SK-N-SH (cell line): ENCODE data around the gene CCDC127. TPM values are rescaled to one million over a fixed set of nuclear protein-coding genes. Genes with fewer than 3 reads are reported as not detected.
"Not testable (repeated sequence)": the region's sequence is repeated elsewhere in the genome, so short reads cannot be mapped to it uniquely, and the experiment has no call there.

Experiments
- CTCF ChIA-PET: fragments of 300-600, 350-600 bp; formaldehyde crosslinking; extraction: SDS; loops from one replicate; lab custom pipeline; 2021; lab: Yijun Ruan, JAX
- POLR2A ChIA-PET: fragments of 350-600 bp; sonication (Branson Sonifier 250); formaldehyde crosslinking; extraction: SDS; loops from one replicate; lab custom pipeline; 2020; ENCODE audit warnings: antibody characterized with exemption, inconsistent platforms; lab: Yijun Ruan, JAX
- DNase-seq: peaks from one replicate; pipeline ENCODE4 v3.0.0; 2012
- H2AFZ ChIP-seq: fragments of 200-600 bp; sonication (generic); 2 replicates; pipeline ENCODE4 v1.8.1; 2016; ENCODE audit warnings: antibody characterized with exemption, mild to moderate bottlenecking, low read depth
- H3F3A ChIP-seq: fragments of 200-600 bp; sonication (generic); replicated peaks from 2 replicates; pipeline ENCODE3; 2016; ENCODE audit warnings: antibody characterized with exemption, mild to moderate bottlenecking; ENCODE audit not compliant: insufficient read depth
- H3K27ac ChIP-seq, 2 experiments: fragments of 200-500 bp in 1 of 2; fragments of 200-600 bp in 1 of 2; sonication (Bioruptor generic) in 1 of 2; sonication (generic), shearing (Covaris generic) in 1 of 2; 2 replicates each; pipeline versions ENCODE4 v1.5.1 to v1.6.1; 2014 to 2016; ENCODE audit warnings: low read depth in 2 of 2, inconsistent platforms in 1 of 2, low read length in 1 of 2, mild to moderate bottlenecking in 1 of 2, mixed read lengths in 1 of 2
- H3K27me3 ChIP-seq: fragments of 200-600 bp; sonication (generic), shearing (Covaris generic); 2 replicates; pipeline ENCODE4 v1.6.1; 2016; ENCODE audit warnings: mixed run types; ENCODE audit not compliant: insufficient read depth
- H3K36me3 ChIP-seq, 2 experiments: fragments of 200-500 bp in 1 of 2; fragments of 200-600 bp in 1 of 2; sonication (Bioruptor generic) in 1 of 2; sonication (generic) in 1 of 2; replicated peaks in 1 of 2; 2 replicates each; pipeline versions ENCODE3 to v1.5.1; 2014 to 2016; ENCODE audit warnings: low read length in 1 of 2, mild to moderate bottlenecking in 1 of 2; ENCODE audit not compliant: insufficient read depth in 2 of 2, control insufficient read depth in 1 of 2
- H3K4me1 ChIP-seq, 2 experiments: fragments of 200-500 bp in 1 of 2; fragments of 200-600 bp in 1 of 2; sonication (Bioruptor generic) in 1 of 2; sonication (generic), shearing (Covaris generic) in 1 of 2; 2 replicates each; pipeline versions ENCODE4 v1.5.1 to v1.6.1; 2014 to 2016; ENCODE audit warnings: low read depth in 1 of 2, low read length in 1 of 2, mixed run types in 1 of 2; ENCODE audit not compliant: insufficient read depth in 2 of 2, control insufficient read depth in 1 of 2
- H3K4me2 ChIP-seq: fragments of 200-600 bp; sonication (generic), shearing (Covaris generic); 2 replicates; pipeline ENCODE4 v1.6.1; 2017; ENCODE audit warnings: mixed run types
- H3K4me3 ChIP-seq, 2 experiments: fragments of 200-500 bp in 1 of 2; fragments of 200-600 bp in 1 of 2; sonication (Bioruptor generic) in 1 of 2; sonication (generic), shearing (Covaris generic) in 1 of 2; 2 replicates each; pipeline versions ENCODE4 v1.5.1 to v1.8.1; 2014 to 2016; ENCODE audit warnings: low read depth in 2 of 2, inconsistent platforms in 1 of 2, low read length in 1 of 2, mild to moderate bottlenecking in 1 of 2, mixed read lengths in 1 of 2, moderate library complexity in 1 of 2
- H3K79me2 ChIP-seq: fragments of 200-600 bp; sonication (generic); 2 replicates; pipeline ENCODE4 v1.8.1; 2017; ENCODE audit warnings: mild to moderate bottlenecking; ENCODE audit not compliant: insufficient read depth
- H3K9ac ChIP-seq: fragments of 200-600 bp; sonication (generic); 2 replicates; pipeline ENCODE4 v1.6.1; 2017; ENCODE audit warnings: mixed run types
- H3K9me2 ChIP-seq: fragments of 200-600 bp; sonication (generic); 2 replicates; pipeline ENCODE4 v1.6.1; 2017; ENCODE audit warnings: mixed run types
- H3K9me3 ChIP-seq: fragments of 200-600 bp; sonication (generic); 2 replicates; pipeline ENCODE4 v1.6.1; 2017; ENCODE audit warnings: mixed run types, mild to moderate bottlenecking, moderate library complexity
- H4K20me1 ChIP-seq: fragments of 200-600 bp; sonication (generic); 2 replicates; pipeline ENCODE4 v1.6.1; 2017; ENCODE audit warnings: mild to moderate bottlenecking, mixed run types; ENCODE audit not compliant: insufficient read depth
- CTCF ChIP-seq: fragments of 200-600 bp; sonication (generic); IDR thresholded peaks from 2 replicates; pipeline ENCODE4 v1.6.1; 2017; ENCODE audit warnings: antibody characterized with exemption, mild to moderate bottlenecking, moderate library complexity
- NRF1 ChIP-seq: IDR thresholded peaks from 2 replicates; pipeline ENCODE4 v1.6.1; 2012; ENCODE audit warnings: low read depth, mild to moderate bottlenecking, low read length
- POLR2AphosphoS5 ChIP-seq: IDR thresholded peaks from 2 replicates; pipeline ENCODE4 v1.6.1; 2012; ENCODE audit warnings: low read depth, low read length
- RCOR1 ChIP-seq: fragments of 150-350 bp; IDR thresholded peaks from 2 replicates; pipeline ENCODE4 v1.6.1; 2017; ENCODE audit warnings: antibody characterized with exemption, low read length
- TAF1 ChIP-seq: IDR thresholded peaks from 2 replicates; pipeline ENCODE4 v1.6.1; 2012; ENCODE audit warnings: low read depth, mild to moderate bottlenecking, low read length, moderate library complexity, borderline replicate concordance
- ZBTB33 ChIP-seq: IDR thresholded peaks from 2 replicates; pipeline ENCODE4 v1.4.0; 2012; ENCODE audit warnings: low read depth, borderline replicate concordance
- WGBS: methylation state at CpG from one replicate; pipeline ENCODE4 v1.1.6; 2017; ENCODE audit warnings: low lambda C conversion rate; 5-methylcytosine and 5-hydroxymethylcytosine counted together
- polyA plus RNA-seq, 3 experiments: library from polyadenylated mRNA; depleted of rRNA; stranded (reverse); fragments of >200 nt; gene quantifications; 2 replicates each; pipeline ENCODE4 v1.2.3, GENCODE V29; 2012

The CCDC127 gene
- polyA plus RNA-seq, 1 of the 3 experiments (the other 2 are of a cell fraction) = 3.9 TPM

GRCh38 chr5:223791-224190 is 5.8 kb upstream of the CCDC127 start (continued):
- TF ChIP-seq ZBTB33 (no peak), RCOR1 (no peak), CTCF (no peak), POLR2AphosphoS5 (no peak)
- TF ChIP-seq, all 33 proteins: peak for 0

GRCh38 chr5:222951-223715 is 5.2 kb upstream of the CCDC127 start:
- H3K9ac ChIP-seq, H3K9me2 ChIP-seq, H3K27me3 ChIP-seq, DNase-seq, H2AFZ ChIP-seq, H3K4me3 ChIP-seq, H3F3A ChIP-seq, H3K9me3 ChIP-seq, POLR2A ChIA-PET, CTCF ChIA-PET: not testable (repeated sequence)
- Histone ChIP-seq H4K20me1 (peaks cover 50% of the 10 kb centered on the region), H3K4me2 (peak overlapping the region; percentile 58), H3K27ac (peak overlapping the region in 1 of 2 experiments; percentile 35; a peak in 2 of 4 replicates), H3K79me2 (peaks cover 73% of the 10 kb centered on the region), H3K36me3 (peaks cover 28 to 35% of the 10 kb centered on the region in 2 experiments), H3K4me1 (peaks cover 6 to 20% of the 10 kb centered on the region in 2 experiments)
- 70% methylated on average over 6 of the region's 6 CpGs for WGBS

- peaks cover 10% of the 10 kb centered on the region in 2 experiments for H3K36me3 ChIP-seq
- peak overlapping the region; percentile 88; the same call in 1 of the 2 replicates for H3K9ac ChIP-seq
- H3K9me2 ChIP-seq = no peaks in the 10 kb centered on the region
- H3F3A ChIP-seq = peaks cover 2% of the 10 kb centered on the region
- H3K4me3 ChIP-seq = peak overlapping the region; percentile 60 to 91; a peak in 3 of 4 replicates
- H4K20me1 ChIP-seq = peaks cover 52% of the 10 kb centered on the region
- POLR2A ChIA-PET = no interaction called here
- H3K9me3 ChIP-seq = no peaks in the 10 kb centered on the region
- H3K27me3 ChIP-seq = no peaks in the 10 kb centered on the region
- WGBS = 72% methylated on average over 4 of the region's 4 CpGs
- no peak overlapping the region for H2AFZ ChIP-seq
- TF ChIP-seq TAF1 (no peak), NRF1 (no peak)
- H3K79me2 ChIP-seq = peaks cover 84% of the 10 kb centered on the region
- peak overlapping the region; percentile 84 for H3K4me2 ChIP-seq
- H3K27ac ChIP-seq = no peak overlapping the region
- peaks cover 6 to 20% of the 10 kb centered on the region in 2 experiments for H3K4me1 ChIP-seq
- CTCF ChIA-PET = interaction anchor here (2.6 kb wide), 1 partner anchor 32 kb away, joined by 11 read pairs; no protein-coding TSS in a partner anchor
- DNase-seq = no peak
These were observed 2.0 kb upstream of the CCDC127 start for GRCh38 chr5:219991-220390.
